ENCODE measurements around the gene DKK3.
A peak's percentile ranks its signal among the peaks of the same experiment; 100 is the strongest.

Gene DKK3

GRCh38 chr11:11975201-11976092 lies 33.0 kb downstream of the DKK3 start:
- in situ Hi-C loops (cut with HindIII; ENCODE audit: low pct_ligation_motif_present, low pct_unique_long_range_greater_than_20kb, low sequenced_read_pairs), result no loop called here
- no peak for DNase-seq

- DNase-seq, result no peak
- in situ Hi-C loops (cut with HindIII; ENCODE audit: low pct_ligation_motif_present, low pct_unique_long_range_greater_than_20kb, low sequenced_read_pairs), result no loop called here
Measured at GRCh38 chr11:11973866-11974265, 34.6 kb downstream of the DKK3 start.

GRCh38 chr11:11973361-11973800 lies 35.0 kb downstream of the DKK3 start:
- DNase-seq, result no peak
- in situ Hi-C loops (cut with HindIII; ENCODE audit: low pct_ligation_motif_present, low pct_unique_long_range_greater_than_20kb, low sequenced_read_pairs), result no loop called here

- in situ Hi-C loops (cut with HindIII; ENCODE audit: low pct_ligation_motif_present, low pct_unique_long_range_greater_than_20kb, low sequenced_read_pairs), result no loop called here
- DNase-seq, result no peak
Measured at GRCh38 chr11:11972730-11973341, 35.6 kb downstream of the DKK3 start.

- in situ Hi-C loops (cut with HindIII; ENCODE audit: low pct_ligation_motif_present, low pct_unique_long_range_greater_than_20kb, low sequenced_read_pairs), result no loop called here
- no peak for DNase-seq
Measured at GRCh38 chr11:11971906-11972547, 36.4 kb downstream of the DKK3 start.

- in situ Hi-C loops (cut with HindIII; ENCODE audit: low pct_ligation_motif_present, low pct_unique_long_range_greater_than_20kb, low sequenced_read_pairs), result no loop called here
- DNase-seq, result no peak
Measured at GRCh38 chr11:11970556-11970955, 37.9 kb downstream of the DKK3 start.

GRCh38 chr11:11969380-11970215 lies 38.8 kb downstream of the DKK3 start:
- no peak for DNase-seq
- in situ Hi-C loops (cut with HindIII; ENCODE audit: low pct_ligation_motif_present, low pct_unique_long_range_greater_than_20kb, low sequenced_read_pairs), result no loop called here

GRCh38 chr11:11968511-11969280 lies 39.7 kb downstream of the DKK3 start:
- in situ Hi-C loops (cut with HindIII; ENCODE audit: low pct_ligation_motif_present, low pct_unique_long_range_greater_than_20kb, low sequenced_read_pairs), result no loop called here

GRCh38 chr11:11967669-11968510 lies 40.5 kb downstream of the DKK3 start:
- in situ Hi-C loops (cut with HindIII; ENCODE audit: low pct_ligation_motif_present, low pct_unique_long_range_greater_than_20kb, low sequenced_read_pairs), result no loop called here
- DNase-seq, result no peak

More at GRCh38 chr11:11968511-11969280, 39.7 kb downstream of the DKK3 start:
- no peak for DNase-seq

GRCh38 chr11:11966826-11967668 lies 41.4 kb downstream of the DKK3 start:
- peak; percentile 58 for DNase-seq
- in situ Hi-C loops (cut with HindIII; ENCODE audit: low pct_ligation_motif_present, low pct_unique_long_range_greater_than_20kb, low sequenced_read_pairs), result no loop called here

GRCh38 chr11:11966354-11966741 lies 42.1 kb downstream of the DKK3 start:
- in situ Hi-C loops (cut with HindIII; ENCODE audit: low pct_ligation_motif_present, low pct_unique_long_range_greater_than_20kb, low sequenced_read_pairs), result no loop called here
- no peak for DNase-seq

GRCh38 chr11:11965656-11966353 lies 42.6 kb downstream of the DKK3 start:
- DNase-seq, result no peak
- in situ Hi-C loops (cut with HindIII; ENCODE audit: low pct_ligation_motif_present, low pct_unique_long_range_greater_than_20kb, low sequenced_read_pairs), result no loop called here

GRCh38 chr11:11965192-11965591 lies 43.2 kb downstream of the DKK3 start:
- in situ Hi-C loops (cut with HindIII; ENCODE audit: low pct_ligation_motif_present, low pct_unique_long_range_greater_than_20kb, low sequenced_read_pairs), result no loop called here
- no peak for DNase-seq

GRCh38 chr11:11964774-11965150 lies 43.7 kb downstream of the DKK3 start:
- in situ Hi-C loops (cut with HindIII; ENCODE audit: low pct_ligation_motif_present, low pct_unique_long_range_greater_than_20kb, low sequenced_read_pairs), result no loop called here
- DNase-seq, result no peak

GRCh38 chr11:11963842-11964773 lies 44.3 kb downstream of the DKK3 start:
- in situ Hi-C loops (cut with HindIII; ENCODE audit: low pct_ligation_motif_present, low pct_unique_long_range_greater_than_20kb, low sequenced_read_pairs), result no loop called here
- no peak for DNase-seq

Measured in ACHN (cell line).